Liver (tissue), 3 donors: ENCODE results near the gene DCP2.

Source experiments
- CTCF ChIP-seq: fragments of 150-350 bp; IDR thresholded peaks from 2 replicates; pipeline ENCODE4 v1.5.1; 2017; ENCODE audit warnings: improper control_type of control experiment, low read depth, low read length; ENCODE audit not compliant: missing input control
- GABPA ChIP-seq, 2 donors: IDR thresholded peaks in 1 of 2; conservative IDR thresholded peaks in 1 of 2; 2 replicates each; pipeline ENCODE4 v1.6.1; 2016; ENCODE audit warnings: antibody characterized with exemption in 2 of 2, mild to moderate bottlenecking in 1 of 2, moderate library complexity in 1 of 2
- JUND ChIP-seq, 2 donors: IDR thresholded peaks; 2 replicates each; pipeline ENCODE4 v1.6.1; 2016; ENCODE audit warnings: antibody characterized with exemption in 2 of 2
- MAX ChIP-seq: IDR thresholded peaks from 2 replicates; pipeline ENCODE4 v1.6.1; 2016; ENCODE audit warnings: antibody characterized with exemption
- RAD21 ChIP-seq, 2 donors: IDR thresholded peaks; 2 replicates each; pipeline ENCODE4 v1.6.1; 2016; ENCODE audit warnings: antibody characterized with exemption in 2 of 2, mild to moderate bottlenecking in 2 of 2
- SP1 ChIP-seq: IDR thresholded peaks from 2 replicates; pipeline ENCODE4 v1.6.1; 2018; ENCODE audit warnings: antibody characterized with exemption, mild to moderate bottlenecking
- TAF1 ChIP-seq: conservative IDR thresholded peaks from 2 replicates; pipeline ENCODE4 v1.6.1; 2016; ENCODE audit warnings: antibody characterized with exemption, mild to moderate bottlenecking
- YY1 ChIP-seq: IDR thresholded peaks from 2 replicates; pipeline ENCODE4 v1.6.1; 2016; ENCODE audit warnings: antibody characterized with exemption, mild to moderate bottlenecking
- TF ChIP-seq, protein P1 (sequence below): IDR thresholded peaks from 2 replicates; pipeline ENCODE4 v1.6.1; 2016; ENCODE audit warnings: antibody characterized with exemption, mild to moderate bottlenecking
- TF ChIP-seq, protein P2 (sequence below): IDR thresholded peaks from 2 replicates; pipeline ENCODE4 v1.6.1; 2016; ENCODE audit warnings: antibody characterized with exemption
- TF ChIP-seq, protein P3 (sequence below): IDR thresholded peaks from 2 replicates; pipeline ENCODE4 v1.6.1; 2016; ENCODE audit warnings: antibody characterized with exemption
- donor health status: healthy.
- donor health status: healthy.

DNA sequence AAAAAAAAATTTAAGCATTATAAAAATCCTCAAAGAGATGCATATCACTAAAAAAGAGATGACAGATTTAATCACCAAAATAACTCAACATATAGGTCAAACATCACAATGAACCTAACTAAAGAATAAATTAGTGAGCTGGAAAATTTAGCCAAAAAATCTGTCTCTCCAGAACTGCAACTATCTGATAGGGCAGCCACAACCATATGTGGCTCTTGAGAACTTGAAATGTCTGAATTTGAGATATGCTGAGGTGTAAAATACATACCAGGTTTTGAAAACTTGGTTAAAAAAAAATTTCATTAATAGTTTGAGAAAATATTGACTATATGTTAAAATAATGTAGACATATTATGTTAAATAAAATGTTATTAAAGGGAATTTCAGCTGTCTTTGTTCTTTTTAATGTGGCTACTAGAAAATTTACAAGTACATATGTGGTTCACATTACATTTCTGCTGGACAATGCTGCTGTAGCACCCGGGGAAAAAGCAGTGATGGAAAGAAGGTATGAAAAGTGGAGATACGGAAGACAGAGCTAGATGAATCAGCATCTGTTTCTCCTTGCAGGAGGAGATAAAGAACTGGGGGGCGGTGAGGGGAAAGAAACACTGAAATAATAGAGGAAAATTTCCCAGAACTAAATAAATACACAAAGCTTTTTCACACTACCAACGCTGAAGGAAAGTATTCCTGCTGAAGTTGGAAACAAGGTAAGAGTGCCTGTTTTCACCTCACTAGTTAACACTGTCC, 66.1 kb downstream of the DCP2 start:
- TF ChIP-seq, protein P1, sequence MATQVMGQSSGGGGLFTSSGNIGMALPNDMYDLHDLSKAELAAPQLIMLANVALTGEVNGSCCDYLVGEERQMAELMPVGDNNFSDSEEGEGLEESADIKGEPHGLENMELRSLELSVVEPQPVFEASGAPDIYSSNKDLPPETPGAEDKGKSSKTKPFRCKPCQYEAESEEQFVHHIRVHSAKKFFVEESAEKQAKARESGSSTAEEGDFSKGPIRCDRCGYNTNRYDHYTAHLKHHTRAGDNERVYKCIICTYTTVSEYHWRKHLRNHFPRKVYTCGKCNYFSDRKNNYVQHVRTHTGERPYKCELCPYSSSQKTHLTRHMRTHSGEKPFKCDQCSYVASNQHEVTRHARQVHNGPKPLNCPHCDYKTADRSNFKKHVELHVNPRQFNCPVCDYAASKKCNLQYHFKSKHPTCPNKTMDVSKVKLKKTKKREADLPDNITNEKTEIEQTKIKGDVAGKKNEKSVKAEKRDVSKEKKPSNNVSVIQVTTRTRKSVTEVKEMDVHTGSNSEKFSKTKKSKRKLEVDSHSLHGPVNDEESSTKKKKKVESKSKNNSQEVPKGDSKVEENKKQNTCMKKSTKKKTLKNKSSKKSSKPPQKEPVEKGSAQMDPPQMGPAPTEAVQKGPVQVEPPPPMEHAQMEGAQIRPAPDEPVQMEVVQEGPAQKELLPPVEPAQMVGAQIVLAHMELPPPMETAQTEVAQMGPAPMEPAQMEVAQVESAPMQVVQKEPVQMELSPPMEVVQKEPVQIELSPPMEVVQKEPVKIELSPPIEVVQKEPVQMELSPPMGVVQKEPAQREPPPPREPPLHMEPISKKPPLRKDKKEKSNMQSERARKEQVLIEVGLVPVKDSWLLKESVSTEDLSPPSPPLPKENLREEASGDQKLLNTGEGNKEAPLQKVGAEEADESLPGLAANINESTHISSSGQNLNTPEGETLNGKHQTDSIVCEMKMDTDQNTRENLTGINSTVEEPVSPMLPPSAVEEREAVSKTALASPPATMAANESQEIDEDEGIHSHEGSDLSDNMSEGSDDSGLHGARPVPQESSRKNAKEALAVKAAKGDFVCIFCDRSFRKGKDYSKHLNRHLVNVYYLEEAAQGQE, result no peak
- TF ChIP-seq JUND (IDR thresholded peaks at IDR 0.05), result no peak
- no peak for TF ChIP-seq CTCF
- TF ChIP-seq, protein P2, sequence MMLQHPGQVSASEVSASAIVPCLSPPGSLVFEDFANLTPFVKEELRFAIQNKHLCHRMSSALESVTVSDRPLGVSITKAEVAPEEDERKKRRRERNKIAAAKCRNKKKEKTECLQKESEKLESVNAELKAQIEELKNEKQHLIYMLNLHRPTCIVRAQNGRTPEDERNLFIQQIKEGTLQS, result no peak
- TF ChIP-seq, protein P3, sequence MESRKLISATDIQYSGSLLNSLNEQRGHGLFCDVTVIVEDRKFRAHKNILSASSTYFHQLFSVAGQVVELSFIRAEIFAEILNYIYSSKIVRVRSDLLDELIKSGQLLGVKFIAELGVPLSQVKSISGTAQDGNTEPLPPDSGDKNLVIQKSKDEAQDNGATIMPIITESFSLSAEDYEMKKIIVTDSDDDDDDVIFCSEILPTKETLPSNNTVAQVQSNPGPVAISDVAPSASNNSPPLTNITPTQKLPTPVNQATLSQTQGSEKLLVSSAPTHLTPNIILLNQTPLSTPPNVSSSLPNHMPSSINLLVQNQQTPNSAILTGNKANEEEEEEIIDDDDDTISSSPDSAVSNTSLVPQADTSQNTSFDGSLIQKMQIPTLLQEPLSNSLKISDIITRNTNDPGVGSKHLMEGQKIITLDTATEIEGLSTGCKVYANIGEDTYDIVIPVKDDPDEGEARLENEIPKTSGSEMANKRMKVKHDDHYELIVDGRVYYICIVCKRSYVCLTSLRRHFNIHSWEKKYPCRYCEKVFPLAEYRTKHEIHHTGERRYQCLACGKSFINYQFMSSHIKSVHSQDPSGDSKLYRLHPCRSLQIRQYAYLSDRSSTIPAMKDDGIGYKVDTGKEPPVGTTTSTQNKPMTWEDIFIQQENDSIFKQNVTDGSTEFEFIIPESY, result no peak
- TF ChIP-seq YY1, result no peak
- no peak for TF ChIP-seq RAD21 (IDR thresholded peaks at IDR 0.05)
- TF ChIP-seq GABPA (IDR thresholded peaks at IDR 0.05 in 1 of 2, conservative IDR thresholded peaks at IDR 0.05 in 1 of 2), result no peak
- TF ChIP-seq SP1, result no peak
- TF ChIP-seq TAF1, result no peak
- no peak for TF ChIP-seq MAX
